Measurements from ENCODE around the gene C10orf53.
"Not testable (repeated sequence)": the region's sequence is repeated elsewhere in the genome, so short reads cannot be mapped to it uniquely, and the experiment has no call there.

The C10orf53 gene

GRCh38 chr10:49662169-49662830 lies 17.2 kb upstream of the C10orf53 start:
- H3K4me1 Mint-ChIP-seq, result no peaks in the 10 kb centered on the region
- no peaks in the 10 kb centered on the region for H3K36me3 Mint-ChIP-seq
- DNase-seq (ENCODE audit: low spot score in 2 of 2), result no peak
- peaks cover 5% of the 10 kb centered on the region for H3K27me3 Mint-ChIP-seq
- ATAC-seq (ENCODE audit: low read depth), result no peak
- H3K4me3 Mint-ChIP-seq, result no peak overlapping the region
- peaks cover 10% of the 10 kb centered on the region for H3K9me3 Mint-ChIP-seq
- H3K27ac Mint-ChIP-seq, result no peak overlapping the region

- DNase-seq (ENCODE audit: low spot score in 2 of 2), result no peak
- peaks cover 10% of the 10 kb centered on the region for H3K9me3 Mint-ChIP-seq
- H3K27ac Mint-ChIP-seq, result no peak overlapping the region
- no peak for ATAC-seq (ENCODE audit: low read depth)
- H3K4me3 Mint-ChIP-seq, result no peak overlapping the region
- H3K36me3 Mint-ChIP-seq, result no peaks in the 10 kb centered on the region
- H3K27me3 Mint-ChIP-seq, result peaks cover 5% of the 10 kb centered on the region
- H3K4me1 Mint-ChIP-seq, result no peaks in the 10 kb centered on the region
Observed at GRCh38 chr10:49663596-49663995, 15.9 kb upstream of the C10orf53 start.

GRCh38 chr10:49664006-49664841 lies 15.2 kb upstream of the C10orf53 start:
- DNase-seq (ENCODE audit: low spot score in 2 of 2) (no peak), ATAC-seq (ENCODE audit: low read depth) (no peak)
- peaks cover 5% of the 10 kb centered on the region for H3K9me3 Mint-ChIP-seq
- H3K4me3 Mint-ChIP-seq, result no peak overlapping the region
- H3K4me1 Mint-ChIP-seq, result no peaks in the 10 kb centered on the region
- no peak overlapping the region for H3K27ac Mint-ChIP-seq
- H3K36me3 Mint-ChIP-seq, result no peaks in the 10 kb centered on the region
- peaks cover 5% of the 10 kb centered on the region for H3K27me3 Mint-ChIP-seq

- Mint-ChIP-seq H3K27me3 (peaks cover 5% of the 10 kb centered on the region), H3K36me3 (no peaks in the 10 kb centered on the region), H3K27ac (no peak overlapping the region), H3K9me3 (peaks cover 2% of the 10 kb centered on the region), H3K4me3 (no peak overlapping the region), H3K4me1 (no peaks in the 10 kb centered on the region)
- ATAC-seq (ENCODE audit: low read depth), result no peak
- DNase-seq (ENCODE audit: low spot score in 2 of 2), result no peak
Observed at GRCh38 chr10:49664842-49665355, 14.6 kb upstream of the C10orf53 start.

GRCh38 chr10:49666054-49666615 lies 13.3 kb upstream of the C10orf53 start:
- Mint-ChIP-seq H3K27ac (no peak overlapping the region), H3K9me3 (peaks cover 4% of the 10 kb centered on the region), H3K4me1 (no peaks in the 10 kb centered on the region), H3K27me3 (peaks cover 5% of the 10 kb centered on the region), H3K4me3 (no peak overlapping the region), H3K36me3 (no peaks in the 10 kb centered on the region)
- DNase-seq (ENCODE audit: low spot score in 2 of 2) (no peak), ATAC-seq (ENCODE audit: low read depth) (no peak)

- H3K4me3 Mint-ChIP-seq, result no peak overlapping the region
- DNase-seq (ENCODE audit: low spot score in 2 of 2), result no peak
- no peaks in the 10 kb centered on the region for H3K4me1 Mint-ChIP-seq
- peaks cover 5% of the 10 kb centered on the region for H3K27me3 Mint-ChIP-seq
- peaks cover 4% of the 10 kb centered on the region for H3K9me3 Mint-ChIP-seq
- ATAC-seq (ENCODE audit: low read depth), result no peak
- no peaks in the 10 kb centered on the region for H3K36me3 Mint-ChIP-seq
- H3K27ac Mint-ChIP-seq, result no peak overlapping the region
Observed at GRCh38 chr10:49666685-49667084, 12.8 kb upstream of the C10orf53 start.

GRCh38 chr10:49667991-49668390 lies 11.5 kb upstream of the C10orf53 start:
- H3K4me3 Mint-ChIP-seq, result no peak overlapping the region
- H3K27ac Mint-ChIP-seq, result no peak overlapping the region
- peaks cover 4% of the 10 kb centered on the region for H3K9me3 Mint-ChIP-seq

GRCh38 chr10:49668684-49669083 lies 10.8 kb upstream of the C10orf53 start:
- H3K27ac Mint-ChIP-seq, result no peak overlapping the region

More at GRCh38 chr10:49667991-49668390, 11.5 kb upstream of the C10orf53 start:
- no peaks in the 10 kb centered on the region for H3K36me3 Mint-ChIP-seq
- ATAC-seq (ENCODE audit: low read depth) (no peak), DNase-seq (ENCODE audit: low spot score in 2 of 2) (no peak)
- H3K27me3 Mint-ChIP-seq, result peaks cover 8% of the 10 kb centered on the region
- no peaks in the 10 kb centered on the region for H3K4me1 Mint-ChIP-seq

GRCh38 chr10:49678827-49679479 lies 498 bp upstream of the C10orf53 start:
- no peak overlapping the region for H3K27ac Mint-ChIP-seq
- peaks cover 16% of the 10 kb centered on the region for H3K9me3 Mint-ChIP-seq
- no peaks in the 10 kb centered on the region for H3K36me3 Mint-ChIP-seq
- DNase-seq (ENCODE audit: low spot score in 2 of 2) (no peak), ATAC-seq (ENCODE audit: low read depth) (no peak)
- H3K4me1 Mint-ChIP-seq, result no peaks in the 10 kb centered on the region
- H3K4me3 Mint-ChIP-seq, result no peak overlapping the region
- H3K27me3 Mint-ChIP-seq, result peaks cover 14% of the 10 kb centered on the region

More at GRCh38 chr10:49668684-49669083, 10.8 kb upstream of the C10orf53 start:
- Mint-ChIP-seq H3K4me3 (no peak overlapping the region), H3K9me3 (peaks cover 4% of the 10 kb centered on the region), H3K4me1 (no peaks in the 10 kb centered on the region), H3K27me3 (peaks cover 9% of the 10 kb centered on the region), H3K36me3 (no peaks in the 10 kb centered on the region)
- ATAC-seq (ENCODE audit: low read depth) (no peak), DNase-seq (ENCODE audit: low spot score in 2 of 2) (no peak)

GRCh38 chr10:49682449-49682848 lies 3.0 kb downstream of the C10orf53 start:
- H3K36me3 Mint-ChIP-seq; H3K27ac Mint-ChIP-seq; DNase-seq (ENCODE audit: low spot score in 2 of 2); ATAC-seq (ENCODE audit: low read depth); H3K4me3 Mint-ChIP-seq; H3K4me1 Mint-ChIP-seq: not testable (repeated sequence)
- Mint-ChIP-seq H3K27me3 (peaks cover 15% of the 10 kb centered on the region), H3K9me3 (peaks cover 18% of the 10 kb centered on the region)

GRCh38 chr10:49682879-49683278 lies 3.4 kb downstream of the C10orf53 start:
- ATAC-seq (ENCODE audit: low read depth), result no peak
- Mint-ChIP-seq H3K27ac (no peak overlapping the region), H3K9me3 (peaks cover 19% of the 10 kb centered on the region), H3K27me3 (peaks cover 16% of the 10 kb centered on the region), H3K36me3 (no peaks in the 10 kb centered on the region), H3K4me1 (no peaks in the 10 kb centered on the region), H3K4me3 (no peak overlapping the region)
- no peak for DNase-seq (ENCODE audit: low spot score in 2 of 2)

- H3K9me3 Mint-ChIP-seq, result peaks cover 9% of the 10 kb centered on the region
- peaks cover 2% of the 10 kb centered on the region for H3K4me1 Mint-ChIP-seq
- H3K4me3 Mint-ChIP-seq, result no peak overlapping the region
- no peak overlapping the region for H3K27ac Mint-ChIP-seq
- DNase-seq (ENCODE audit: low spot score in 2 of 2) (no peak), ATAC-seq (ENCODE audit: low read depth) (no peak)
- H3K36me3 Mint-ChIP-seq, result no peaks in the 10 kb centered on the region
- H3K27me3 Mint-ChIP-seq, result peaks cover 22% of the 10 kb centered on the region
Observed at GRCh38 chr10:49686651-49687050, 7.2 kb downstream of the C10orf53 start.

- Mint-ChIP-seq H3K4me1 (peaks cover 2% of the 10 kb centered on the region), H3K36me3 (no peaks in the 10 kb centered on the region), H3K27me3 (peaks cover 24% of the 10 kb centered on the region), H3K4me3 (no peak overlapping the region), H3K9me3 (peaks cover 5% of the 10 kb centered on the region), H3K27ac (no peak overlapping the region)
- no peak for ATAC-seq (ENCODE audit: low read depth)
- no peak for DNase-seq (ENCODE audit: low spot score in 2 of 2)
Observed at GRCh38 chr10:49688261-49688846, 8.9 kb downstream of the C10orf53 start.
